GM13976 (cell line): ENCODE measurements around the gene CCDC136.

Source experiments
- DNase-seq: peaks from one replicate; pipeline ENCODE4 v3.0.0; 2012; ENCODE audit warnings: low spot score
- in situ Hi-C: fragments of 300-500 bp; cut with MboI; formaldehyde crosslinking; loops from one replicate; pipeline ENCODE4 v1.12.0; 2022; ENCODE audit warnings: low sequenced_read_pairs, mixed read lengths, inconsistent platforms; ENCODE audit not compliant: unreplicated experiment
- TF ChIP-seq, protein P1 (sequence below): IDR thresholded peaks from 2 replicates; pipeline ENCODE4 v1.5.1; 2012; ENCODE audit warnings: borderline replicate concordance, mild to moderate bottlenecking; ENCODE audit not compliant: insufficient read depth; ENCODE audit errors: extremely low read depth, missing control alignments, control extremely low read depth

CCDC136 gene

DNA sequence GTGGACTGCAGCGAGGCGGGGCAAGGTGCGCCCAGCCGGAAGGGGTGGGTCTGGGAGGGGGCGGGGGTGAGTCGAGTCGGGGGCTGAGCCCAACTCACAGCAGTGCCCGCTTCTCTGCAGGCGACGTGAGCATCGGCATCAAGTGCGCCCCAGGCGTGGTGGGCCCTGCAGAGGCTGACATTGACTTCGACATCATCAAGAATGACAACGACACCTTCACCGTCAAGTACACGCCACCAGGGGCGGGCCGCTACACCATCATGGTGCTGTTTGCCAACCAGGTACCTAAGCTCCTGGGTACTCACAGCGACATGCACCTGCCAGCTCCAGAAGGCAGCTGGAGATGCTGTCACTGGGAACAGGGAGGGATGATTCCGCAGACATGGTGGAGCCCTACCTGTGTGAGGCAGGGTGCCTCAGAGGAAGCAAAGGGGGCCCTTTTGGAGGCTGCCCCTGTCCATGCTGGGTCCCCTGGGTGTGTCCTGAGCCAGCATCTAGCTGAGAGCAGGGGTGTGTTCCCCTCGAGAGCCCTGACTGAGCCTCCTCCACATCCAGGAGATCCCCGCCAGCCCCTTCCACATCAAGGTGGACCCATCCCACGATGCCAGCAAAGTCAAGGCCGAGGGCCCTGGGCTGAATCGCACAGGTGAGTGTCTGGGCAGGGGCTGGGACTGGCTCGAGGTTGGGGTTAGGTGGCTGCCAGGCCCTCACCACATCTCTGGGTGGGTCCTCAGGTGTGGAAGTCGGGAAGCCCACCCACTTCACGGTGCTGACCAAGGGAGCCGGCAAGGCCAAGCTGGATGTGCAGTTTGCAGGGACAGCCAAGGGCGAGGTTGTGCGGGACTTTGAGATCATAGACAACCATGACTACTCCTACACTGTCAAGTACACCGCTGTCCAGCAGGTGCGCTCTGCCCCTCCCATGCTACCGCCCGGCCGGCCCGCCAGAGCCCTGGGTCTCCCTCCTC lies 51.2 kb downstream of the CCDC136 start:
- DNase-seq = no peak
- TF ChIP-seq, protein P1, sequence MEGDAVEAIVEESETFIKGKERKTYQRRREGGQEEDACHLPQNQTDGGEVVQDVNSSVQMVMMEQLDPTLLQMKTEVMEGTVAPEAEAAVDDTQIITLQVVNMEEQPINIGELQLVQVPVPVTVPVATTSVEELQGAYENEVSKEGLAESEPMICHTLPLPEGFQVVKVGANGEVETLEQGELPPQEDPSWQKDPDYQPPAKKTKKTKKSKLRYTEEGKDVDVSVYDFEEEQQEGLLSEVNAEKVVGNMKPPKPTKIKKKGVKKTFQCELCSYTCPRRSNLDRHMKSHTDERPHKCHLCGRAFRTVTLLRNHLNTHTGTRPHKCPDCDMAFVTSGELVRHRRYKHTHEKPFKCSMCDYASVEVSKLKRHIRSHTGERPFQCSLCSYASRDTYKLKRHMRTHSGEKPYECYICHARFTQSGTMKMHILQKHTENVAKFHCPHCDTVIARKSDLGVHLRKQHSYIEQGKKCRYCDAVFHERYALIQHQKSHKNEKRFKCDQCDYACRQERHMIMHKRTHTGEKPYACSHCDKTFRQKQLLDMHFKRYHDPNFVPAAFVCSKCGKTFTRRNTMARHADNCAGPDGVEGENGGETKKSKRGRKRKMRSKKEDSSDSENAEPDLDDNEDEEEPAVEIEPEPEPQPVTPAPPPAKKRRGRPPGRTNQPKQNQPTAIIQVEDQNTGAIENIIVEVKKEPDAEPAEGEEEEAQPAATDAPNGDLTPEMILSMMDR = no peak
- in situ Hi-C loops = no loop called here

DNA sequence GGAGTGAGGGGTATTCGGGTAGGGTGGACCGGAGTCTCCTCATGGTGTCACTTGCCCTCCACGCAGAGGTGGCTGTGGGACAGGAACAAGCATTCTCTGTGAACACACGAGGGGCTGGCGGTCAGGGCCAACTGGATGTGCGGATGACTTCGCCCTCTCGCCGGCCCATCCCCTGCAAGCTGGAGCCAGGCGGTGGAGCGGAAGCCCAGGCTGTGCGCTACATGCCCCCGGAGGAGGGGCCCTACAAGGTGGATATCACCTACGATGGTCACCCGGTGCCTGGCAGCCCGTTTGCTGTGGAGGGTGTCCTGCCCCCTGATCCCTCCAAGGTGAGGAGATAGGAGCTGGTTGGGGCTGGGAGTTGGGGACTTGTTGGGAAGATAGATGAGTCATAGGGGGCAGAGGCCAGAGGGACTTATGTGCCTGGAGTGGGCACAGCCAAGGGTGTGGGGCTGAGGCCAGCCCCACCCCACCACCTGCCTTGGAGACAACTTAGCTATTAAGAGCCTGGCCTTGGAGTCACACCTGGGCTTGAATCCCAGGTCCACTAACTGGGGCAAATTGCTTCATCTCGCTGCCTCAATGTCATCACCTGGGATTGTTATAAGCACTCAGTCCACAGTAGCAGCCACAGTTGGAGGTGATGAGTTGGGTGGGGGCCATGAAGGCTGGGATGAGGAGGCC lies 52.3 kb downstream of the CCDC136 start:
- TF ChIP-seq, protein P1 = no peak
- in situ Hi-C loops = no loop called here
- no peak for DNase-seq

GRCh38 chr7:128844777-128845311 lies 53.1 kb downstream of the CCDC136 start:
- no peak for DNase-seq
- in situ Hi-C loops = no loop called here
- TF ChIP-seq, protein P1 = no peak

DNA sequence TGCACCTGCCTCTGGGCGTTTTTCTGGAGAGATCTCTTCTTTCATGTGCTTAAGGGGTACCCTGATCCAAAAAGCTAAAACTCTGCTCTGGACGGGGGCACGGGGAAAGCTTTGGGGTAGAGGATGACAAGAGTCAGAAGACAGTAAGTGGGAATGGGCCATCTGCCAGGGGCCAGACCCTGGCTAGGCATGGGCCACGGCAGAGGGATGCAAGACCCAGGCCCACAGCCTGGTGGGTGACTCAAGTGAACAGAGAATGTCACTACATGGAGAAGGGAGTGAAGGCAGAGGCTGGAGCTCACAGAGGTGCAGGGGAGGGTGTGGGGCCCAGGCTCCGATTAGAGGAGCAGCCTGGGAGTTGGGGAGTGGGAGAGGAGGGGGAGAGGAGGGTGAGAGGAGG lies 53.7 kb downstream of the CCDC136 start:
- in situ Hi-C loops = no loop called here
- no peak for DNase-seq
- TF ChIP-seq, protein P1 = no peak

GRCh38 chr7:128845987-128846386 lies 54.2 kb downstream of the CCDC136 start:
- no peak for DNase-seq
- in situ Hi-C loops = no loop called here
- TF ChIP-seq, protein P1 = no peak

GRCh38 chr7:128846781-128847444 lies 55.1 kb downstream of the CCDC136 start:
- in situ Hi-C loops = no loop called here
- TF ChIP-seq, protein P1 = no peak
- no peak for DNase-seq
